Keratinocyte (primary cell): ENCODE data around the gene GPX1. TPM values are rescaled to one million over a fixed set of nuclear protein-coding genes. Genes with fewer than 3 reads are reported as not detected.
"Not testable (repeated sequence)": the region's sequence is repeated elsewhere in the genome, so short reads cannot be mapped to it uniquely, and the experiment has no call there.

Experiments
- DNase-seq: peaks from one replicate; pipeline ENCODE4 v3.0.0-alpha.2; 2011; ENCODE audit warnings: low read depth, missing footprints, low spot score
- FAIRE-seq: peaks from 2 replicates; lab custom pipeline; 2011; peaks lifted over from hg19 to GRCh38; lab: Jason Lieb, UNC
- H2AFZ ChIP-seq: 2 replicates; pipeline ENCODE4 v1.6.0; 2012; ENCODE audit warnings: low read length, control low read depth, inconsistent platforms; ENCODE audit not compliant: control insufficient read depth
- H3K27ac ChIP-seq: 2 replicates; pipeline ENCODE4 v1.5.1; 2011; ENCODE audit warnings: low read length; ENCODE audit not compliant: control insufficient read depth, insufficient read depth
- H3K27me3 ChIP-seq: 3 replicates; pipeline ENCODE4 v1.6.0; 2011; ENCODE audit warnings: low read length; ENCODE audit not compliant: control insufficient read depth, insufficient read depth; ENCODE audit errors: extremely low read depth
- H3K36me3 ChIP-seq, 2 experiments: 2 replicates in 1 of 2; 3 replicates in 1 of 2; pipeline ENCODE4 v1.5.1; 2011; ENCODE audit warnings: low read length in 2 of 2, mild to moderate bottlenecking in 1 of 2; ENCODE audit not compliant: control insufficient read depth in 2 of 2, insufficient read depth in 2 of 2; ENCODE audit errors: extremely low read depth in 1 of 2
- H3K4me1 ChIP-seq: 3 replicates; pipeline ENCODE4 v1.5.1; 2011; ENCODE audit warnings: low read length; ENCODE audit not compliant: control insufficient read depth, insufficient read depth; ENCODE audit errors: extremely low read depth
- H3K4me2 ChIP-seq: 3 replicates; pipeline ENCODE4 v1.6.0; 2011; ENCODE audit warnings: low read depth, low read length; ENCODE audit not compliant: control insufficient read depth, insufficient read depth; ENCODE audit errors: extremely low read depth
- H3K4me3 ChIP-seq, 3 experiments: fragments of 200-600 bp in 1 of 3; sonication (generic) in 1 of 3; 2 replicates in 2 of 3; 3 replicates in 1 of 3; pipeline ENCODE4 v1.5.1; 2011 to 2016; ENCODE audit warnings: low read length in 3 of 3, mild to moderate bottlenecking in 3 of 3, control low read depth in 2 of 3, inconsistent platforms in 1 of 3, low read depth in 1 of 3, mixed read lengths in 1 of 3, mixed run types in 1 of 3, moderate library complexity in 1 of 3; ENCODE audit not compliant: control insufficient read depth in 2 of 3, insufficient read depth in 2 of 3; ENCODE audit errors: extremely low read depth in 1 of 3
- H3K79me2 ChIP-seq: 2 replicates; pipeline ENCODE4 v1.6.0; 2012; ENCODE audit warnings: low read length; ENCODE audit not compliant: control insufficient read depth, insufficient read depth
- H3K9ac ChIP-seq: 3 replicates; pipeline ENCODE4 v1.6.0; 2011; ENCODE audit warnings: low read length; ENCODE audit not compliant: control insufficient read depth, insufficient read depth; ENCODE audit errors: extremely low read depth
- H3K9me1 ChIP-seq: 3 replicates; pipeline ENCODE4 v1.6.0; 2011; ENCODE audit warnings: low read length; ENCODE audit not compliant: control insufficient read depth, insufficient read depth; ENCODE audit errors: extremely low read depth
- H3K9me3 ChIP-seq: 2 replicates; pipeline ENCODE4 v1.5.1; 2012; ENCODE audit warnings: low read depth, low read length; ENCODE audit not compliant: control insufficient read depth
- H4K20me1 ChIP-seq: 3 replicates; pipeline ENCODE4 v1.6.0; 2011; ENCODE audit warnings: low read length; ENCODE audit not compliant: control insufficient read depth, insufficient read depth; ENCODE audit errors: extremely low read depth
- CTCF ChIP-seq, 3 experiments: IDR thresholded peaks in 1 of 3; conservative IDR thresholded peaks in 1 of 3; optimal IDR thresholded peaks in 1 of 3; 2 replicates in 2 of 3; 3 replicates in 1 of 3; pipeline versions ENCODE3 to v1.5.1; 2011; ENCODE audit warnings: low read length in 3 of 3, mild to moderate bottlenecking in 3 of 3, moderate library complexity in 2 of 3, control low read depth in 1 of 3, inconsistent platforms in 1 of 3; ENCODE audit not compliant: insufficient read depth in 2 of 3; ENCODE audit errors: extremely low read depth in 1 of 3
- EZH2 ChIP-seq: IDR thresholded peaks from one replicate; pipeline ENCODE4 v1.6.1; 2012; ENCODE audit warnings: inconsistent platforms, mild to moderate bottlenecking, low read length, moderate library complexity
- dilution Hi-C: fragments of 300-500 bp; cut with MboI; formaldehyde crosslinking; loops from one replicate; pipeline ENCODE4 v1.7.0; 2020; ENCODE audit warnings: low sequenced_read_pairs; ENCODE audit not compliant: extremely low pct_ligation_motif_present
- polyA plus RNA-seq, 5 experiments: library from polyadenylated mRNA; depleted of rRNA in 3 of 5; stranded (reverse) in 3 of 5; stranded (forward) in 1 of 5; unstranded in 1 of 5; fragments of >200 nt; gene quantifications; 1 replicate in 1 of 5; 2 replicates in 3 of 5; 3 replicates in 1 of 5; pipeline versions ENCODE4 v1.2.1 to v1.2.3, GENCODE V29; 2011 to 2012; ENCODE audit warnings: missing spikeins in 2 of 5, low read depth in 1 of 5, low replicate concordance in 1 of 5

GPX1 gene
- polyA plus RNA-seq, 1 donor (not counting 4 experiments of a cell fraction or from before 2014, with no cell fraction given): 427 TPM

DNA sequence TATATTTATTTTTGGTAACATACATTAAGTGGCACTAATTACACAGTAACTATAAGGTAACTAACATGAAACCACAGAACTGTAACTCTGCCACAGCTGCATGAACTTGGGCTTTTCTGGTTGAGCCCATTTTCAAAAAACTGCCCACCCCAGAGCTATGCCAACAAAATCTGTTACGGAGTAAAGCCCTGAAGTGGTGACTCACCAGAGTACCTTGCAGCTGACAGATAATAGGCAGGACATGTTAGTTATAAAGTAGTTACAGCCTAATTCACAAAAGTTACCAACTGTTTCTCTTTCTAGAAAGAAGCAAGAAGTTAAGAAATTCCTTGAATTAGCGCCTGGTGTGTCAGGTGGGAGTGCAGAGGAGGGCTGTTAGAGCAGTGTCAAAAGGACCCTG lies 1.5 kb upstream of the GPX1 start:
- Histone ChIP-seq H3K4me3 (no peak overlapping the region), H3K36me3 (peaks cover 30 to 37% of the 10 kb centered on the region in 2 experiments), H3K9me1 (peaks cover 2% of the 10 kb centered on the region), H3K4me1 (peaks cover 33% of the 10 kb centered on the region), H3K9ac (no peak overlapping the region), H3K27me3 (no peaks in the 10 kb centered on the region), H3K27ac (peak overlapping the region; percentile 79), H3K79me2 (peaks cover 29% of the 10 kb centered on the region), H2AFZ (no peak overlapping the region), H3K9me3 (no peaks in the 10 kb centered on the region), H4K20me1 (no peaks in the 10 kb centered on the region), H3K4me2 (no peak overlapping the region)
- dilution Hi-C loops: no loop called here
- TF ChIP-seq CTCF (optimal IDR thresholded peaks at IDR 0.05 in 1 of 3, IDR thresholded peaks at IDR 0.05 in 1 of 3, conservative IDR thresholded peaks at IDR 0.05 in 1 of 3; ENCODE audit: extremely low read depth in 1 of 3, insufficient read depth in 2 of 3, low read length in 3 of 3): no peak
- no peak for TF ChIP-seq EZH2
- DNase-seq: no peak
- FAIRE-seq: peak; percentile 64

- peaks cover 2% of the 10 kb centered on the region for H3K9me1 ChIP-seq
- peak overlapping the region; percentile 73 for H3K4me2 ChIP-seq
- H4K20me1 ChIP-seq: no peaks in the 10 kb centered on the region
- DNase-seq (no peak), FAIRE-seq (no peak)
- peak overlapping the region; percentile 78 for H3K9ac ChIP-seq
- H3K36me3 ChIP-seq: peaks cover 29 to 38% of the 10 kb centered on the region in 2 experiments
- H3K27ac ChIP-seq: peak overlapping the region; percentile 79
- peaks cover 33% of the 10 kb centered on the region for H3K4me1 ChIP-seq
- H3K79me2 ChIP-seq: peaks cover 27% of the 10 kb centered on the region
- peak overlapping the region; percentile 59 to 66 (median 65) for H3K4me3 ChIP-seq
- dilution Hi-C loops: no loop called here
- H3K27me3 ChIP-seq: no peaks in the 10 kb centered on the region
- no peaks in the 10 kb centered on the region for H3K9me3 ChIP-seq
- TF ChIP-seq CTCF (optimal IDR thresholded peaks at IDR 0.05 in 1 of 3, IDR thresholded peaks at IDR 0.05 in 1 of 3, conservative IDR thresholded peaks at IDR 0.05 in 1 of 3; ENCODE audit: extremely low read depth in 1 of 3, insufficient read depth in 2 of 3, low read length in 3 of 3): no peak
- TF ChIP-seq EZH2: no peak
- H2AFZ ChIP-seq: no peak overlapping the region
Observed at GRCh38 chr3:49358884-49359225, 702 bp upstream of the GPX1 start.

- peak overlapping the region; percentile 78 for H3K9ac ChIP-seq
- H2AFZ ChIP-seq, DNase-seq, H3K9me3 ChIP-seq, H4K20me1 ChIP-seq, H3K9me1 ChIP-seq, dilution Hi-C loops, H3K27me3 ChIP-seq: not testable (repeated sequence)
- peaks cover 21% of the 10 kb centered on the region for H3K79me2 ChIP-seq
- H3K27ac ChIP-seq: peak overlapping the region; percentile 79
- peak overlapping the region; percentile 65 to 73 (median 66) for H3K4me3 ChIP-seq
- H3K4me1 ChIP-seq: peaks cover 33% of the 10 kb centered on the region
- H3K4me2 ChIP-seq: peak overlapping the region; percentile 91
- FAIRE-seq: peak; percentile 56
- H3K36me3 ChIP-seq: peaks cover 20 to 38% of the 10 kb centered on the region in 2 experiments
Observed at GRCh38 chr3:49357443-49358216, 523 bp downstream of the GPX1 start.
